GM21390 (cell line): ENCODE results near the gene RAB11FIP4.

Experiments used
- ATAC-seq: cut with Tn5 transposase; IDR thresholded peaks from one replicate; pipeline ENCODE4 v1.9.1; 2021; ENCODE audit not compliant: unreplicated experiment

Gene RAB11FIP4

DNA sequence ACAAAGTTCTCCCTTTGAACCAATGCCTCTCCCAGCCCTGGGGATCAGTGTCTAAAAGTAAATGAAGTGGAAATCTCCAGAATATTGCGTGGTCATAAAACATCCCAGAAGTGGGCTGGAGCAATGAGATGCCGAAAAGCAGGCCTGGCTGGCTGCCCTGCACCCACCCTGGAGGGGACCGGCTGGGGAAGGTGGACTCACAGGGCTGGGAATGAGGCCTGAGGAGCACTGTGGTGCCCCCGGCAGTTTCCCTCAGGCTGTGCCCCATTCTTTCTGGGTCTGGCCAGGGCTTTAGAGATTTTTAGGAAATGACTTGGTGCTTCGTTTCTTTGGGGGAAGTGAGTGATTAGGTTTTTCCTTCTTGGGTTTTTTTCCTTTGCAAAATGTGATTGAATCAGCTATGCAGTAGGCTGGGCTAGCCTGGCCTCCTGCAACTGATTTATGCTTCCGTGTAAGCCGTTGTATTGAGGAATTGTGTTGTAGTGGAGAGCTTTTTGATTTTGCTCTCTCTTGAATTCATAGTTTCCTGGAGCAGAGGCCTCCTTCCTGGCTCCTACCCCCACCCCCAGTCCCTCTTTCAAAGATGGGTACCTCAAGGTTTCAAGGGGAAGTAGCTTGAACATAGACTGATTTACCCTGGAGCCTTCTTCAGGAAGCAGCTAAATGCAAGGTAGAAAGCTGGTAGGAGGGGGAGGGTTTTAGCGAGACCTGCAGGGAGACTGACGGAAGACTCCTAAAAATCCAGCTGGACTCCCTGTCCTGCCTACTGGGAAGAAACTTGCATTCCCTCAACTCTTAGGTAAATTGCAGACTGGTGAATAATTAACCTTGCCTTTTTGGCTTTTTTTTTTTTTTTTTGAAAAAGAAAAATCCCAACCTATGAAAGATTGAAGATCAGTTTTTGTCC, 170.2 kb downstream of the RAB11FIP4 start:
- no peak for ATAC-seq

DNA sequence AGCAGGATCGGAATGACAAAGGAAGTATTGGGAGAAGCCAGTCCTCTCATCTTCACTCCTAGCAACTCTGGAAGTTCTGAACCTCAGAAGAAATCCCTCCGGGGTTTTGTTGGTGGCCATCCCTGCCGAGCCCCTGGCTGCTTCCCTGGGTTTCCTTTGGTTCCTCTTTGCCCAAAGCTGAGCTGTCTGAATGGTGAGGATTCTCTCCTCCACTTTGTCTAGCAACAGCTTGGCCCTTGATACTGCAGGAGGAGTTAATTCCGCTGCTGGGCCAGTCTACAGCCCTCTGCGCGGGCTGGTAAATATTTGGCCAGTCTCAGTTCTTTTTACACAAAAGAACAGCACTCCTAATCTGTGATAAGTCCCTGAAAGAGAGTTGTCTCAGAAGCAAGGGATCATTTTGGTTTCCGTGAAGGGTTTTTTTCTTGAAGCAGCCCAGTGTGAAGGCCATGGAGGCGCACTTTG, 170.9 kb downstream of the RAB11FIP4 start:
- ATAC-seq = no peak

DNA sequence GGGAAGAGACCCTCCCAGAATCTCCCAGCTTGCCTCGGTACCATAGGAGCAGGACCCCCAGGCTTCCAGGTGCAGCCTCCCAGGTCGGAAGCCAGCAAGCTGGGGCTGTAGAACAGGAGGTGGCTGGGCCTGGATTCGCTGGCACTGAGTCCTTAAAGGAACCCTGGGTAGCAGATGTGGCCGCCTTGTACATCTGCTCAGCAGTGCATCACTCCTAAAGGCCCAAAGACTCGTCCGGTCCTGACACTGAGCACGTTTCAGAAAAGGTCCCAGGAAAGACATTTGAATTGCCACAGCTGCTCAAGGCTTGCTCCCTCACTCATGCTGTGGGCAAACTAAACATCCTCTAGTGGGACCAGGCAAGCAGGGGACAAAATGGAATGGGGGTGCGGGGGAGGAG, 172.8 kb downstream of the RAB11FIP4 start:
- no peak for ATAC-seq

DNA sequence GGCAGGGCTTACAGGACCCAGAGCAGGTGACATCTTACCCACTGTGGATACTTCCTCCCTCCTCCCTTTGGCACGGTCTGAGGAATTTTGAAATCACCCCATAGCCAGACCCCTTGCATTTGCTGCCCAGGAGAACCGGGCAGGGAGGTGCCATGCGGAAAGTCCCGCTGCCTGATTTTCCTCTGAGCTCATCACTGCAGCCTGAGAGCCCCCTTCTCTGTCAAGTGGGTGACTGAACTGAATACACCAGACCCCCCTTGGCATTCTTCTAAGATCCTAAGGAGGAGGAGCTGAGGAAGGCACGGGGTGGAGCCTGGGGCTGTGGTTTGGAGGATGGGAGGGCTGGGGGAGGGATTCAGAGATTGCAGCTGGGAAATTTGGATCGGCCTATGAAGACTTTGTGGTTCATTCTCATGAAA, 173.4 kb downstream of the RAB11FIP4 start:
- ATAC-seq = no peak

DNA sequence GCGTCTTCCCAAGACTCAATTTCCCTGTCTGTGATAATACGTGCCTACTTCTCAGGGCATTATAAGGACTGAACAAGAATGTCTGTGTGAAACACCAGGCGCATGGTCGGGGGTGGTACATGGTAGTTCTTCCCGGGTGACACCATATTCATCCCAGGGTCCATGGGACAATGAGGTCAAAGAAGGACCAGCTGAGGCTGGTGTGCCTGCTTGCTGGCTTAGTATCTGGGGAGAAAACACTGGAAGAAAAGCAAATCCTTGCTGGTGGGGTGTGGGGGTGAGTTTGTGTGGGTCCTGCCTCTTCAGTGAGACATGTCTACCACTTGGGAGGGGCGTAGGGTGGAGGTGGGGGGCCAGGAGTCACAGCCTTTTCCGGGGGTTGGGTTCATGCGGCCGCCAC, 174.2 kb downstream of the RAB11FIP4 start:
- no peak for ATAC-seq

DNA sequence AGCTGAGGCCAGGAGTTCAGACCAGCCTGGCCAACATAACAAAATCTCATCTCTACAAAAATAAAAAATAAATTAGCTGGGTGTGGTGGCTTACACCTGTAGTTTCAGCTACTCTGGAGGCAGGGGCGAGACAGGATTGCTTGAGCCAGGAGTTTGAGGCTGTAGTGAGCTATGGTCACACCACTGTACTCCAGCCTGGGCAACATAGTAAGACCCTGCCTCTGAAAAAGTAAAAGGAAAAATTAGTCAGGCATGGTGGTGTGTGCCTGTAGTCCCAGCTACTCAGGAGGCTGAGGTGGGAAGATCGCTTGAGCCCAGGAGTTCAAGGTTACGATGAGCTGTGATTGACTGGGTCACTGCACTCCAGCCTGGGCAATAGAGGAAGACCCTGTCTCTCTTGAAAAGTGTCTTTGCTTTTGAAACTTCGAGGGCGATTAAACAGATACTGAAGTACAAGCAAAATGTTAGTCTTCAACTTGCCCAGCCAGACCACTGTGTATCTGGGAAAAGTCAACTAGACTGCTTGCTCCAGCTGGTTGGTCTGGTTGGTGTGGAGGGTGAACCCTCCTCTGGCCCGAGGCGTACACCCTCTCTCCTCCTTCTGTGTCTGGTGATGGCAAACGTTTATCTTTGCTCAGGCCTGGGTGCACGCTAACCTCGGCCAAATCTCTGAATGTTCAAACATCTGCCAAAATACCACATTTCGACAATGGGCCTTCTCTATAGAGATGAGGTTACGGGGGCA, 174.9 kb downstream of the RAB11FIP4 start:
- ATAC-seq = no peak

DNA sequence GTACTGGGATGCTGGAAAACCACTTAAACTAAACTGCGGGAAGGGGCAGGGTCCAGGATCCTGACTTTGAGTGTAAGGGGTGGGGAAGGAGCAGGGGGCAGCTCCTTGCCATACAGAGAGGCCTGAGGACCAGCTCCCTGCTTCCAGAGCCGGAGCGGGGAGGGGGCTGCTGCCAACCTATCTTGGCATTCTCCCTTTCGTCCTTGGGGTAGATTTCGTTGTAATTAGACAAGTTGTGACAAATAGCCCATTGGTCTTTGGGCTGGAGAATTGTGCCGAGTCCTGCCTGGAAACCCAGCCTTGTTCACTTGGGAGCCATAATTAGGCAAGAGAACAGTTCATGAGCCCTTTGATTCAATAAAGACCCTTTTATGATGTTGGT, 175.5 kb downstream of the RAB11FIP4 start:
- no peak for ATAC-seq

DNA sequence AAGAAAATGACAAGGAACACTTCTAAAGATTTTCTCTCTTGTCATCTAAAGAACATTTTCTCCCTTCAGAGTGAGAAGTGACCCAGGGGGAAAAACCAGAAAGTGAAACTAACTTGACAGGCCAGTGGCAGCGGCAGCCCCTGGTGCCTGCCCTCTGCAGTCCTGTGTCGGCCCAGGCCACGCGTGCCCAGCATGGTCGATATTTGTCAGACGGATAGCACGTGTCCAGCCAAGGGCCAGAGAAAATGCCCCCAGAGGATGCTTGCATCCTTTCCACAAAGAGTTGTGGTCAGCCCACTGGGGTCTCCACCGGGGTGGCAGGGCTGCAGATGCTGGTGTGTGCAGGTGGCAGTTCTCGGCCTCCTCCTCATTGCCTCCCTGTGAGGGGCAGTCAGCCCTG, 176.6 kb downstream of the RAB11FIP4 start:
- ATAC-seq = no peak

DNA sequence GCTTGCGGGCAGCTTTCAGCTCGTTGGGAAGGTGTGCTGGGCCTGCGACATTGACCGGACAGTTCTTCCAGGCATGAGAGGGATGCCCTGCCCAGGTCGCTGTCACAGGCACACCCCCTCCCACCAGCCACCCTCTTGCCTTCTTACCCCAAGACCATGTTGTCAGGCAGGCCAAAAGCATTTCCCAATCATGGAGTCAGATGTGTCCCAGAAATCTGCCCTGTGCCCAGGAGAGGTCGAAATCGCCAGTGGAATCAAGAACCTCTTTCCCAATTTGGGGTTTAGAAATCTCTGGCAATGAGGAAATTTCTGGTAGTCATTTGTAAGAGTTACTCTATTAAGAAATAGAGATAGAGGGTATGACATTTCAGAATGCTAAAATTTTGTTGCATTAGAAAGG, 177.1 kb downstream of the RAB11FIP4 start:
- ATAC-seq = no peak

DNA sequence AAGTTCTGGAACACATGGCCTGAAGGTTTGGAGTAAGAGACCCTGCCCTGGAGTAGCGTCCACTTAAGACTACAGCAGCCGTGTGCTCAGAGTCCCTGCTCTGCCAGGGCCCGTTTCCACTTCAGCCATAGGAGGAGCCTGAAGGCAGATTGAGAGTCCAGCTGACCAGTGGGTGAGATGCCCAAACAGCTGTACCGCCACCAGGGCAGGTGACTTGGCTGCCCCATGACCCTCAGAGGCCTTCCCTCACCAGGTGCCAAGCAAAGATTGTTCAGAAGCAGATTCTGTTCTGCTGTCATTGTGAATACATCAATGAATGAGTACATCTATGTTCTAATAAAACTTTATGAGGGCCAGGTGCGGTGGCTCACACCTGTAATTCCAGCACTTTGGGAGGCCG, 178.8 kb downstream of the RAB11FIP4 start:
- ATAC-seq = no peak

DNA sequence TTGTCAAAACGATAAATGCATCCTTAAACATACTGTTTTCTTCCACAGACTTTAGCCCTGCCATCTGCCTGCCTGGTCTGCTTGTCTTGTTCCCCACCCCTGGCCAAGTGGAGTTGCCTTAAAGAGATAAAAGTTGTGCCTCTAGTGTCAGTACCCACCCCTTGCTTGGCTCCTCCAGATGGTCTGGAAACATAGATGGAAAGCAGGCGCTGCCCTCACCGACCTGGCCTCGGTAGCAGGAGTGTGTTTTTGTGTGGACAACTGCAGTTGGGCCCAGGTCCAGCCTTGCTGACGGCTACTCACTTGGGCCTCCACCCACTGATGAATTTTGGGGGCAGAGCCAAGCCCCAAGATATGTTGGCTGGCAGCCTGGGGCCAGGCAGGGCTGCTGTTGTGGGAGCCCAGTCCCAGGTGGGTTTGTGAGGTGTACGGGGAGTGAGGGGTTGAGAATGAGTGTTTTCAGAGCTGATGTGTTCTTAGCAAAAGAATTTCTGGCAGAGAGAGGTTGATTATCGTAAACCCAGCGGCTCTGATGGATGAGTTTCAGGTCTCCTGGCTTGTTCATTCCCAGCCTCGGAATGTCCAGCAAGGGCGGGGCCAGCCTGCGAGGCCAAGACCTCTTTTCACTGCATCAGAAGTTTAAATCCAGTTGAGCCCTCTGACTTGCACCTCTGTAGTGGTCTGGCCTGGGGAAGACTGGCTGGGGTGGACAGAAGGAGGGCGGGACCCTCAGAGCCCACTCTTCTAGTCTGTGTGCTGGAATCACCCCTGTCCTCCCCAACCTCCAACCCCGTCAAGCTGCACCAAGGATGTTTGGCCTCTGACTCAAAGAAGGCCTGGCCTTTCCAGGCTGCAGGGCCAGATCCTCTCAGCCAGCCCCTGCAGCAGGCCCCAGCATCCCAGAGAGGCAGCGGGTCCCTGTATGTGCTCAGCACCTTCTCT, 179.7 kb downstream of the RAB11FIP4 start:
- no peak for ATAC-seq

DNA sequence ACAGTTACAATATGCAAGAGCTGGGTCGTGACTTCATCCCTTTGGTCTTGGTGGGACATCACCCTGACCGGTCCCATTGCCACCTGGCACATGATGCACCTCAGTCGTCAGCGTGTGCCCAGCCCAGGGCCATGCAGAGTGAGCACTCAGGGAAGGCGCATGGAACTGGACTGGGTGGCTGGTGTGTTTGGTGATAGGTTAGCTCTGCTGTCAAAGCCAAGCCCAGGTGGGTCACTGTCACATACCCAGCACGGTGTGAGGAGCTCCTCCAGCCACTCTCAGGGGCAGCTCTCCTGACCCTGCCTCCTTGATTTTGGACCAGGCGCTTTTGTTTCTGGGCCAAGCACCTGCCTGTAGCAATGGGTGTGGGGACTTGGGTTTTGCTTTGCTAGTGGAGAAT, 180.9 kb downstream of the RAB11FIP4 start:
- ATAC-seq = no peak

DNA sequence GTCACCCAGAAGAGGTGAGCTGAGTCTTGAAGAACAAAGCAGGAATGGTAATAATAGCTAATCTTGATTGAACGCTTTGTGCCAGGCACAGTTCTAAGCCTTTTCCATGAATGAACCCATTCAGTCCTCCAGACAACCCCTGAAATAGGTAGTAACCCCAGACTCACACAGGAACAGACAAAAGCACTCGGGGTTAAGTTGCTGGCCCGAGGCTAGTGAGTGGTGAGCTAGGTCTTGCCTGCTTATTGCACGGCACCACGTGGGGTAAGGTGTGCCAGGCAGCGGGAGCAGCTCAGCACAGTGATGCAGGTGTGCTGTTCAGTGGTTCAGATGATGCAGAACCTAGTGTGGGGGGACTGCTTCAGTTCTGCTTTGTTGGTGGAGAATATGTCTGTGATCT, 181.6 kb downstream of the RAB11FIP4 start:
- ATAC-seq = no peak

DNA sequence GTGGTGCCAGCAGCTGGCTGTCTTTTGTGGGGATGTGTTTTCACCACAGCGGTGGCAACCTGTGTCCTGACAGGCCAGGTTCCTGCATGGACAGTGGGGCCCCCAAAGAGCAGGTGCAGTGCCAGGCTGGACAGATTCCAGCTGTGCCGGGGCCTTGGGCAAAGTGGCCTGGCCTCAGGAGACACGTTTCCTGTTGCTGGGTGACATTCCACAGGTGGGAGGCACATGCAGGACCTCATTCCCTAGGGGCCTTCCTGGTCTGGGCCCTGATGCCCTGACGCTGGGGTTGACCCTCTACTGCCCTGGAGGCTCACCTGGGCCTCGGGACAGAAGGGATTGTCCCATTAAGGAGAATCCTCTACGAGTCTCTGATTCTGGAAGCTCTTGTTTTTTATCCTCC, 182.4 kb downstream of the RAB11FIP4 start:
- ATAC-seq = no peak

DNA sequence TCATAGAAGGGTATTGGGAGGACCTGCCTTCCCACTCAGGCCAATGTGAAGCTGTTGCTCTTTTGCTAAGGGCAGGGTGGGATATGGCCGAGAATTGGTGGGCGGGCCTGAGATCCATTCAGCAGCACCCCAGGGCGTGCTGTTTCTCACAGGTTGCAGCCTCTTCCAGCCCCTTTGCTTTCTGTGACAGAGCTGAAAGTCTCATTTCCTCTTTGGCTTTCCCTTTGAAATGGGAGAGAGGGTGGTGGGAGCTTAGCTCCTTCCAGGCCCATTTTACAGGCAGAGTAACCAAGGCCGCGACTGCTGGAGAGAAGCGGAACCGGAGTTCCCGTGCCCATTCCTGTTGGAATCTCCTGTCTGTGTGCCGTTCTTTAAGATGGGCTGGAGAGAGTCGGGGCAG, 183.0 kb downstream of the RAB11FIP4 start:
- ATAC-seq = no peak

DNA sequence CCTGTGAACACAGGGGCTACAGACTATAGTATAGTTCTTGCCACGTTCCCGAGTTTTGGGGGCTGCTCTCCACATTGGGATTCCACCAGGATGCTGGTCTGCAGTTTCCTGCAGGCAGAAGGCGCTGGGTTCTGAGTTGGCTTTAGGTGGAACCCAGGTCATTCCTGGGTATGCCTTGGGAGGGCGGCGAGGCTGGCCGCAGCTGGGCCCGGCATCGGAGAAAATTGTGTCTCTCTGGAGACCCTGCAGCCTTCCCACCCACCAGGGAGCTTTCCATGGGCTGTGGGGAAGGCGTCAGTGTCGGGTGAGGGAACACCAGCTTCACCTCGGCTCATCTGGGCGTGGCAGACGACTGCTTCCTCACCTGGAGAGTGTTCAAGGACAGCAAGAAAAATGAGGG, 183.6 kb downstream of the RAB11FIP4 start:
- no peak for ATAC-seq

DNA sequence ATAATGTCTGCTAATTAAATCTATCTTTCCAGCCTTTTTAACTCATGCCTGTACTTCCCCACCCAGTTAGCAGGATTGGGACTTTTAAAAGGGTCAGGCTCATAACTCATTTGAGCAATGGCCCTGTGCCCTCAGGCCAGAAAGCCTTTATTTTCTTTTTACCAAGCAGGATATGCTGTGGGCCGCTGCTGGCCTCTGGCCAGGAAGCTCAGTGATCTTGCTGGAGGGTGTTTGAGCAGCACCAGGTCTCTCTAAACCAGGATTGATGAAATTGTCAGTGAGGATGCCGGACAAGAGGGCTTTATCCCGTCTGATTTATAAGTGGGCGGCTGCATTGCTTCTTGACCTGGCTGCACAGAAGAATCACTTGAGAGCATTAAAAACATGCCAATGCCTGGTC, 187.8 kb downstream of the RAB11FIP4 start:
- no peak for ATAC-seq

DNA sequence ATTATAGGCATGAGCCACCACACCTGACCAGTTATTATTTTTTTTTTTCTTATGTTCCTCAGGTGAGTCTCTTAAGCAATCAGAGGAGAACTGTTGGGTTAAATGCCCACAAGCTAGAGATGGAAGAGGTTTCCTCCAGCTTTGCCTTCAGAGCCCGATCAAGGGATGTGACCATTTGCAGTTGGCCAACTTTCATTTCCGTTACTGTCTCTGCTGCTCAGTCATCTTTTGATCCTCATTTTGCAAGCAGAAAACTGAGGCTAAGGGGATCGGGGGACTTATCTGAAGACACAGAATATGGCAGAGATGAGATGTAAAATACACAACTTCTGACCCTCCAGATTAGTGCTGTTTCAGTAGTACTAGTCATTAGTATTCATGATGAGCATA, 188.8 kb downstream of the RAB11FIP4 start:
- no peak for ATAC-seq

DNA sequence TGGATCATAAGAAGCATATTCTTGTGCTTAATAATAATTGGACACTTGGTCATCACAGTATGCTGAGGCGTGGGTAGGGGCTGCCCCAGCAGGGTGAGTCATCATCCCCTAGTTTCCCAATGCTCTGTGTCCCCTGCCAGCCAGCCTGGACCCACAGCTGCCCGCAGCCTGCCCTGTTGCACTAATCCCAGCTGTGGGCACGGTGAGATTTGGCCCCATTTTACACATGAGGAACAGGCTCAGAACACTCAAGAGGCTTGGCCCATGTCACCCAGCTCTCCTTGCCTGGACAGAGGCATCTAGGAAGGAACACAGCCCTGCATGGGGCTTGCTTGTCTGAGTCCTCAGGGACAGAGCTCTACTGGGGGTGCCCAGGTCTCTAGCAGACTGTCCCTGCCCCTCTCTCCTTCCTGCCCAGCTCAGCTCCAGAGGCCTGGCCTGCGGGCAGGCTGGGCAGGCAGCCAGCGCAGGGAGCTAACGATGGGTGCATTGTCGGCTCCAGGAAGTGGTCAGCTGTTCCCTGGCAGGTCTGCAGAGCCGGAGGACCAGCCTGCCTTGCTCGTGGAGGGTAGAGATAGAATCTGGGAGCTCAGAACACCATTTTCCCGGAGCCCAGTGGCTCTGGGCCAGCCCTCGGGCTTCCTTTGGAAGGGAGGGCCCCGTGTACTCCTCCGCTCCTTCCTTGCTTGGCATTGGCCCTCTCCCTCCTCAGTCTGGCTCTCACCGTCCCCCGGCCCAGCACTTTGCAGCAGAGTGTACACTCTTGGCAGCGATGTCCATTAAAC, 189.4 kb downstream of the RAB11FIP4 start:
- ATAC-seq = no peak

DNA sequence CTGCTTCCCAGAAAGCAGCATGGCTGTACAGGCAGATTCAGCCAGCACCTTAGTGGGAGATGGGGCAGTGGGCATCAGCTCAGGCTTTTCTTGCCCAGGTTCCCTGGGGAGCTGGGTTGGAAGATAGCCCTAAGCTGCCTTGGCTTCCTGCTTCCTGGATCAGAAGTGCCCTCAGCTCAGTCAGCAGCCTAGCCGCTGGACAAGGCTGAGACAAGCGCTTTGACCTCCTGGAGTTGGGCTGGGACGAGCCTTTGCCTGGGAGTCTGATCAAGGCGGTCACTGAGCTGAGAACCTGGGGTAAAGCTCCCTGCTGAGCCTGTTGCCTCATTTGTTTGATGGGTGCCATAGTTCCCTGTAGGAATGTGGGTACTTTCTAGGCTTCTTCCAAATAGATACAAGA, 190.0 kb downstream of the RAB11FIP4 start:
- ATAC-seq = no peak
